ENCODE results near the gene TXNL4B. TPM values are rescaled to one million over a fixed set of nuclear protein-coding genes. Genes with fewer than 3 reads are reported as not detected.

Gene TXNL4B
- total RNA-seq, 1 donor from 2014 or later = 6.7 TPM

DNA sequence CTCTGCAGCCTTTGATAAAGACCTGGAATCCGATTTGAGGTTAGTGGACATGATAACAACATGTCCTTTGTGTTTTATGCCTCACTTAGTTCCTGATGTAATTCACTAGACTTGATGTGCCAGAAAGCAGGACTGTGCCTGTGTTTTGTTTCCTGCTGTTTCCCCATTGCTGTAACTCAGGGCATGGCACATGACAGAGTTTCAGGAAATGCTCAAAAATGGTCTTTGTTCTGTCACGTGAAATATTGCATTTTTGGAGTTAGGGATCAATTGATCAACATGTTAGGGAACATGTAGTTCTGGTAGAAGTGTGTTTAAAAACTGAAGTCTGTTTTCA is 33.0 kb upstream of the TXNL4B start:
- Histone ChIP-seq H3K4me1 (peaks cover 3% of the 10 kb centered on the region), H3K9me3 (replicated peaks) (peaks cover 6% of the 10 kb centered on the region), H3K27me3 (ENCODE audit: low read depth) (peaks cover 9% of the 10 kb centered on the region), H3K27ac (replicated peaks) (no peak overlapping the region), H3K36me3 (no peaks in the 10 kb centered on the region), H3K4me3 (no peak overlapping the region)
- TF ChIP-seq, protein P1, sequence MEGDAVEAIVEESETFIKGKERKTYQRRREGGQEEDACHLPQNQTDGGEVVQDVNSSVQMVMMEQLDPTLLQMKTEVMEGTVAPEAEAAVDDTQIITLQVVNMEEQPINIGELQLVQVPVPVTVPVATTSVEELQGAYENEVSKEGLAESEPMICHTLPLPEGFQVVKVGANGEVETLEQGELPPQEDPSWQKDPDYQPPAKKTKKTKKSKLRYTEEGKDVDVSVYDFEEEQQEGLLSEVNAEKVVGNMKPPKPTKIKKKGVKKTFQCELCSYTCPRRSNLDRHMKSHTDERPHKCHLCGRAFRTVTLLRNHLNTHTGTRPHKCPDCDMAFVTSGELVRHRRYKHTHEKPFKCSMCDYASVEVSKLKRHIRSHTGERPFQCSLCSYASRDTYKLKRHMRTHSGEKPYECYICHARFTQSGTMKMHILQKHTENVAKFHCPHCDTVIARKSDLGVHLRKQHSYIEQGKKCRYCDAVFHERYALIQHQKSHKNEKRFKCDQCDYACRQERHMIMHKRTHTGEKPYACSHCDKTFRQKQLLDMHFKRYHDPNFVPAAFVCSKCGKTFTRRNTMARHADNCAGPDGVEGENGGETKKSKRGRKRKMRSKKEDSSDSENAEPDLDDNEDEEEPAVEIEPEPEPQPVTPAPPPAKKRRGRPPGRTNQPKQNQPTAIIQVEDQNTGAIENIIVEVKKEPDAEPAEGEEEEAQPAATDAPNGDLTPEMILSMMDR (IDR thresholded peaks at IDR 0.05; ENCODE audit: borderline replicate concordance) = no peak
- intact Hi-C loops (cut with micrococcal nuclease) = no loop called here
- DNase-seq = no peak

DNA sequence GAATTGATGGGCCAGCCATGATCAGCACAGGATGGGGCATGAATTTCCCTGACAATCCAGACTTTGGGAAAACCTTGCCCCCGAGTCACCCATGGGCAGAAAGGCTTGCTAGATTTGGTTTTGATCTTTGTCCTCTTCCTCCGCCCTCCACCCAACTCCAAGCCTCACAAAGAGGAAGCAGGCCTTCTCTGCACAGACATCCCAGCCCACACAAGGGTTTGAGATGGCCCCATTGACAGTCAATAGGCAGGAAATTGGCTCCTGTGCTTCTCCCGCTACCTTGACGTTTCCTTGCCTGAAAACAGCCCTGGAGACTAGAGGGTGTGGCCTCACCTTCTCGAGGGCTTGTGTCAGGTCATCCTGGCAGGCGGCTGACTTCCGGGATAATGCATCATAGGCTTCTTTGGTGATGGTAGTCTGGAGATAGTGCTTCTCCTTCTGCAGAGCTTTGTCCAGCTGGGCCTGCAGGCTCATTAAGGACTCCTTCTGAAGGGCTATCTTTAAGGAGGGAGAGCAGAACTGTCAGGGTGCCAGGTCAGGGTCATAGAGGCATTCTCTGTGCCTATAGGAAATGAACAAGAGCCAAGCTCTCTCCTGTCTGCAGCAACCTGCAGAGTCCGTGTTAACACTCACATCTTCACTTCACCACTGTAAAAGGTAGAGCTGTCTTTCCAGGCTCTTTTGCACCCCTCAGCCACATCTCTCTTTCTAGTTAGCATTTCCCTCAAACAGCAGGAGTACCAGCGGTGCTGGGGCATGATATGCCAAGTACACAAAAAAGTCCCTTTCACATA is 32.4 kb upstream of the TXNL4B start:
- H3K4me3 ChIP-seq = no peak overlapping the region
- peaks cover 6% of the 10 kb centered on the region for H3K9me3 ChIP-seq (replicated peaks)
- H3K27me3 ChIP-seq (ENCODE audit: low read depth) = peaks cover 9% of the 10 kb centered on the region
- H3K4me1 ChIP-seq = peaks cover 3% of the 10 kb centered on the region
- DNase-seq = no peak
- H3K27ac ChIP-seq (replicated peaks) = no peak overlapping the region
- TF ChIP-seq, protein P1 (IDR thresholded peaks at IDR 0.05; ENCODE audit: borderline replicate concordance) = no peak
- H3K36me3 ChIP-seq = no peaks in the 10 kb centered on the region
- intact Hi-C loops (cut with micrococcal nuclease) = no loop called here

DNA sequence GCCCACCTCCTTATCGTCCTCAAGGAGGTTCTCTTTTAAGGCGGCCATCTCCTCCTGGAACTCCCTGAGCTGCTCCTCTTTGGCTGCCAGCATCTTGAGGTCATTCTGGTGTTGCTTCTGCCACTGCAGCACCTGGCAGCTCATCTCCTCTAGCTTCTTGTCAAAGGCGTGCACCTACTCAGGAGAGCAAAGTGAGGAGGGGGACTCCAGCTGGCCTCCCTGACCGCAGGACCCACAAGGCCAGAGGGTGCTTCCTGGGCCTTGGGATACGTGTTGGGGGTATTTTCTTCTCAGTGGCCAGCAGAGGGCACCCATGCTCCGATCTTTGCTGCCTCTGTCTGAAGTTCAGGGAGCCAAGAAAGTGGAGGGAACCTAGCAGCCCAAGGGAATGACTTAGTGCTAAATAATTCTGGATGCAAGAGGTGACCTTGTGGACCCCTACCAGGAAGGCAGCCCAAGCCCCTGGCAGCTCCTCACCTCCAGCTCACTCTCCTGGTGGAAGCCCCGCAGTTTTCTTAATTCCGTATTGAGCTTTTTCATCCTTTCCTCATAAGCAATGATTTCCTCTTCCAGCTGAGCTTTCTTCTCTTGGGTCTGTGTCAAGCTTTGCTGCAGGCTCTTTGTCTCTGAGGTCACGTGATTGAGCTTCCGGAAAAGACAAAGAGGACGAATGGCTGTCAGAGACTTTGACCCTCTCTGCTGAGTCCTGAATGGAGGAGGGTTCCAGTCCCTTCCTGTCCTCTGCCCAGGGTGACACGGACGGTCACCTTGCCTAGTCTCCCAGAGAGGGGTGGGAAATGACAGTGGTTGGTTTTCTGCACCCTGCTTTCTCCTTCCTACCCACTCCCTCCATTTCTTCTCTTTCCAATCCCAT is 31.6 kb upstream of the TXNL4B start:
- H3K9me3 ChIP-seq (replicated peaks) = peaks cover 6% of the 10 kb centered on the region
- peak; percentile 66 for DNase-seq
- peaks cover 2% of the 10 kb centered on the region for H3K27me3 ChIP-seq (ENCODE audit: low read depth)
- TF ChIP-seq, protein P1 (IDR thresholded peaks at IDR 0.05; ENCODE audit: borderline replicate concordance) = peak; percentile 80
- H3K36me3 ChIP-seq = no peaks in the 10 kb centered on the region
- intact Hi-C loops (cut with micrococcal nuclease) = no loop called here
- no peak overlapping the region for H3K4me3 ChIP-seq
- H3K27ac ChIP-seq (replicated peaks) = no peak overlapping the region
- H3K4me1 ChIP-seq = peaks cover 3% of the 10 kb centered on the region

DNA sequence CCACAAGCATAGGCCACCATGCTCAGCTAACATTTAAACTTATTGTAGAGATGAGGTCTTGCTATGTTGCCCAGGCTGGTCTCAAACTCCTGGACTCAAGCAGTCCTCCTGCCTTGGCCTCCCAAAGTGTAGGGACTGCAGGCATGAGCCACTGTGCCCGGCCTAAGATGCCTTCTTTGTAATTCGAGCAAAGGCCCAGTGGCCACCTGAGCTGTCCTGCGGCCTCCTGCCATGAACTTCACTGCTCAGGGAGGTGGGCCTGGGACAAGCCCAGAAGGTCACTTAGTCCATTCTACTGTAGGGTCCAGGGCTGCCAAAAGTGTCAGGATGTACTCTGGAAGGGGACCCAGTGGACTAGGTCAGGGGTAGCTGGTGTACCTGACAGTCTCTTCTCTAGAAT is 30.7 kb upstream of the TXNL4B start:
- Histone ChIP-seq H3K9me3 (replicated peaks) (peaks cover 6% of the 10 kb centered on the region), H3K4me3 (no peak overlapping the region), H3K27me3 (ENCODE audit: low read depth) (no peaks in the 10 kb centered on the region), H3K27ac (replicated peaks) (no peak overlapping the region), H3K4me1 (peaks cover 3% of the 10 kb centered on the region), H3K36me3 (no peaks in the 10 kb centered on the region)
- TF ChIP-seq, protein P1 (IDR thresholded peaks at IDR 0.05; ENCODE audit: borderline replicate concordance) = no peak
- intact Hi-C loops (cut with micrococcal nuclease) = no loop called here
- no peak for DNase-seq

DNA sequence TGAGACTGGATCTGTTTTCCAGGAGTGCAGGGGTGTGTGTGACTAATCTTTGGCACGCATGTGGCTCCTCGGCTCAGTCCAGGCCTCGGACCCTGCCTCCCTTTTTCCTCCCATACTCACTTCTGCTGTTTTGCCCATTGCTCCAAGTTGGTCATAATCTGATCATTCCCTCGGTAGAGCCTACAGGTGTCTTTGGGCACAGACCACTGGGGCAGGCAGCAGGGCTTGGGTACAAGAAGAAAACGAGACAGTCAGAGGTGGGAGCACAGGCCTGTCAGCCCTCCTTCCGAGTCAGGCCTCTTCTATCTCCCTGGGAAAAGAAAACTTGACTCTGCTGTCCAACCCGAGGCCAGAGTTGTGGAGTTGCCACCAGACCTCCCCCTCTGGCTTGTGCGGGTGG is 30.0 kb upstream of the TXNL4B start:
- DNase-seq = no peak
- Histone ChIP-seq H3K4me3 (no peak overlapping the region), H3K9me3 (replicated peaks) (peaks cover 6% of the 10 kb centered on the region), H3K27me3 (ENCODE audit: low read depth) (no peaks in the 10 kb centered on the region), H3K36me3 (no peaks in the 10 kb centered on the region), H3K27ac (replicated peaks) (no peak overlapping the region), H3K4me1 (peaks cover 3% of the 10 kb centered on the region)
- intact Hi-C loops (cut with micrococcal nuclease) = no loop called here
- TF ChIP-seq, protein P1 (IDR thresholded peaks at IDR 0.05; ENCODE audit: borderline replicate concordance) = no peak

Measured in left ventricle myocardium inferior (tissue), 1 donor.